ENCODE measurements around the gene P2RX6. TPM values are rescaled to one million over a fixed set of nuclear protein-coding genes. Genes with fewer than 3 reads are reported as not detected.

Gene P2RX6
- total RNA-seq, 1 experiment from 2014 or later, result 11.3 TPM

GRCh38 chr22:20976291-20976877 is 38.6 kb upstream of the P2RX6 start:
- H3K27ac ChIP-seq, result no peak overlapping the region
- 0 out of 2 replicates have a peak, but pooled peaks cover 3% of the 10 kb centered on the region for H3K9me3 ChIP-seq (replicated peaks)
- H3K4me1 ChIP-seq, result peaks cover 3% of the 10 kb centered on the region; the same call in 1 of the 2 replicates
- H3K27me3 ChIP-seq, result no peaks in the 10 kb centered on the region
- no peaks in the 10 kb centered on the region for H3K36me3 ChIP-seq
- no peak overlapping the region for H3K4me3 ChIP-seq
- no peak for DNase-seq

DNA sequence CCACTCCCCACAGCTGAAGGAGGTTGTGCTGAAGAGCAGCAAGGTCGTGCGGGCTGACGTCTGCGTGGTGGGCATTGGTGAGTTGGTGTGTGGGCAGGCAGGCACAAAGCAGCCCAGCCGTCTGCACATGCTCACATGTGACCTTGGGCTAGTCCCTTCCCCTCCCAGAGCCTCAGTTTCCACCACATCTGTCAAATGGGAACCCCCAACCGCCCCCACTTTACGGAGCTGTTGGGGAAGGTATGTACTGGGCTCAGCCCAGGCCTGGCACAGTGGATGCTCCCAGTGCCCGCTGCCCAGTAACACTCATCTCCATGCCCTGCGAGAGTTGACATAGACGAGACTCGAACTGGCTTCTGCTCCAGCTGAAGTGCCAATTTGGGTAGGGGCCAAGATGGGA is 37.9 kb upstream of the P2RX6 start:
- 0 out of 2 replicates have a peak, but pooled peaks cover 3% of the 10 kb centered on the region for H3K9me3 ChIP-seq (replicated peaks)
- DNase-seq, result no peak
- H3K36me3 ChIP-seq, result no peaks in the 10 kb centered on the region
- H3K27me3 ChIP-seq, result no peaks in the 10 kb centered on the region
- no peak overlapping the region for H3K27ac ChIP-seq
- no peak overlapping the region for H3K4me3 ChIP-seq
- peaks cover 3% of the 10 kb centered on the region; the same call in 1 of the 2 replicates for H3K4me1 ChIP-seq

DNA sequence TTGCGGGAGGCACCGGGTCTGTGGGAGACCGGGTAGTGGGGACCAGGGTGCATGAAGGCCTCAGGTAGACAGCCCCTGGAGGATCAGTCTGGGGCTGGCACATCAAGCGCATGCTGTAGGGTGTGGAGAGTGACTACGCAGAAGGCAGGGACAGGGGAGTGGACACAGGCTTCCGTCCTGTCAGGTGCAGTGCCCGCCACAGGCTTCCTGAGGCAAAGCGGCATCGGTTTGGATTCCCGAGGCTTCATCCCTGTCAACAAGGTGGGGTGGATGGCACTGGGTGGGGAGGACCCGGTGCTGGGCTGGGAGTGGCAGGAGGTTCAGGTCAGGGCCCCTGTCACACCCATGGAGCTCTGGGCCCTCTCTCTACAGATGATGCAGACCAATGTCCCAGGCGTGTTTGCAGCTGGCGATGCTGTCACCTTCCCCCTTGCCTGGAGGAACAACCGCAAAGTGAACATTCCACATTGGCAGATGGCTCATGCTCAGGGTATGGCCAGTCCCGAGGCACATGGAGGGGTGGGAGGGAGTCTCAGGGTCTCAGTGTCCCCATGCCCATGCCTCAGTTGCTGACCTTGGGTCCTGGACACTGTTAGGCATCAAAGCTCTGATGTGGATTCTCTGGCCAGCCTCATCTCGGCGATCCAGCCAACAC is 37.3 kb upstream of the P2RX6 start:
- H3K4me3 ChIP-seq, result no peak overlapping the region
- H3K27ac ChIP-seq, result no peak overlapping the region
- no peaks in the 10 kb centered on the region for H3K36me3 ChIP-seq
- H3K4me1 ChIP-seq, result peaks cover 3% of the 10 kb centered on the region; the same call in 1 of the 2 replicates
- DNase-seq, result no peak
- H3K27me3 ChIP-seq, result no peaks in the 10 kb centered on the region
- 0 out of 2 replicates have a peak, but pooled peaks cover 3% of the 10 kb centered on the region for H3K9me3 ChIP-seq (replicated peaks)

DNA sequence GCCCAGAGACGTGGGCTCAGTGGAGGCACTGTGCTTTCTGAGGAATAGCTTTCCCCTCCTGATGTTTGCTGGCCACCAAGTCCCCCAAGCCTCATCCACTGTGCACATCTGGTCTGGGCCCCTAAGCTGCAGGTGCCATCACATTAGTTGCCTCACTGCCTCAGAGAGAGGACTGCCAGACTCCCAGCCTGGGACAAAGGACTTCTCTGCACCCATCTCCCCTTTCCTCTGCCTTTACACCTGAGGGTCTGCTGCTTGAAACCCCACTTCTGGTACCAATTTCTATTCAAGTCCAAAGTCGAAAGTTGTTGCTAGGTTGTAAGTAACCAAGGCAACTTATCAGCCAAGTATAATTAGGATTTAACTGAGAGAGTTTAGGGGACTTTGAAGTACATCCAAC is 36.5 kb upstream of the P2RX6 start:
- DNase-seq, result no peak
- Histone ChIP-seq H3K36me3 (no peaks in the 10 kb centered on the region), H3K4me3 (no peak overlapping the region), H3K27me3 (no peaks in the 10 kb centered on the region), H3K9me3 (replicated peaks) (0 out of 2 replicates have a peak, but pooled peaks cover 3% of the 10 kb centered on the region), H3K4me1 (peaks cover 3% of the 10 kb centered on the region; the same call in 1 of the 2 replicates), H3K27ac (no peak overlapping the region)

- Histone ChIP-seq H3K4me1 (peaks cover 3% of the 10 kb centered on the region; the same call in 1 of the 2 replicates), H3K9me3 (replicated peaks) (0 out of 2 replicates have a peak, but pooled peaks cover 3% of the 10 kb centered on the region), H3K27ac (no peak overlapping the region), H3K4me3 (no peak overlapping the region), H3K36me3 (no peaks in the 10 kb centered on the region), H3K27me3 (no peaks in the 10 kb centered on the region)
- no peak for DNase-seq
These were observed 35.6 kb upstream of the P2RX6 start for GRCh38 chr22:20979243-20979809.

DNA sequence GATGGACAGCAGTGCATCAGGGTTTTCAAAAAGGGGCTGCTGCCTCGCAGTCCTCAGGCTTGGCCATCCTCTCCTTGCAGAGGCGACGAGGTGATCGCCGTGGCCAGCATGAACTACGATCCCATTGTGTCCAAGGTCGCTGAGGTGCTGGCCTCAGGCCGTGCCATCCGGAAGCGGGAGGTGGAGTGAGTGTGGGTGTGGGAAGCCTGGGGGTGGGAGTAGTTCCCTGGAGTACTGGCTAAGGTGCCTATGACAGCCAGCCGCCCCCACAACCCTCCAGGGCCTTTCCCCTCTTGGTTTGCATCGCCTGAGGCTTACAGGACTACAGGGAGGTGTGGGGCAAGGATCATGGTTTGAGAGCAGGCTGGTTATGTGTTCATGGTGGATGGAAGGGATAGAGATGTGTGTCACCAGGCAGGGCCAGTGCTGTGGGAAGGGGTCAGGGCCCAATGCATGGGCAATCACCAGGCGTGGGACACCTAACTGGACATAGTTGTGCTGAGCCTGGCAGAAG is 35.0 kb upstream of the P2RX6 start:
- no peak overlapping the region for H3K4me3 ChIP-seq
- H3K36me3 ChIP-seq, result no peaks in the 10 kb centered on the region
- no peaks in the 10 kb centered on the region for H3K27me3 ChIP-seq
- H3K9me3 ChIP-seq (replicated peaks), result 0 out of 2 replicates have a peak, but pooled peaks cover 3% of the 10 kb centered on the region
- DNase-seq, result no peak
- peaks cover 3% of the 10 kb centered on the region; the same call in 1 of the 2 replicates for H3K4me1 ChIP-seq
- no peak overlapping the region for H3K27ac ChIP-seq

DNA sequence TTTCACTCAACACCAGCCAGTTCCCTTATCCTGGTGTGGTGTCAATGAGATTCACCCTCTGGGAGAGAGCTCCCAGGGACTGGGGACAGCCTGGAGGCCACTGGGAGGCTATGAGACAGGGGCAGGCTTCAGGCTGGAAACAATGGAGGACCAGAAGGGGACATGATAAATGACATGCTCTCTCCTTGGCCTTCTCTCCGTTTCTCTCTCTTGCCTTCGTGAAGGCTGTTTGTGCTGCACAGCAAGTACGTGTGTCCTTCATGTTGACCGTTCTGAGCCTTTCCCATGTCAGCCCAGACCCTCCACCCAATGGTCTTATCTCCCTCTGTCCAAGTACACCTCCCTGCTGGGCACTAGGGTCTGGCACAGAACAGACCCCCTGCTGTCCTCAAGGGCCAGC is 34.4 kb upstream of the P2RX6 start:
- Histone ChIP-seq H3K27me3 (no peaks in the 10 kb centered on the region), H3K4me1 (peaks cover 3% of the 10 kb centered on the region; the same call in 1 of the 2 replicates), H3K4me3 (no peak overlapping the region), H3K27ac (no peak overlapping the region), H3K9me3 (replicated peaks) (0 out of 2 replicates have a peak, but pooled peaks cover 3% of the 10 kb centered on the region), H3K36me3 (no peaks in the 10 kb centered on the region)
- DNase-seq, result no peak

GRCh38 chr22:20980938-20981722 is 33.8 kb upstream of the P2RX6 start:
- no peak for DNase-seq
- H3K27me3 ChIP-seq, result no peaks in the 10 kb centered on the region
- H3K27ac ChIP-seq, result peak overlapping the region; percentile 83
- peaks cover 3% of the 10 kb centered on the region; the same call in 1 of the 2 replicates for H3K4me1 ChIP-seq
- 0 out of 2 replicates have a peak, but pooled peaks cover 3% of the 10 kb centered on the region for H3K9me3 ChIP-seq (replicated peaks)
- peak overlapping the region; percentile 79 for H3K4me3 ChIP-seq
- no peaks in the 10 kb centered on the region for H3K36me3 ChIP-seq

DNA sequence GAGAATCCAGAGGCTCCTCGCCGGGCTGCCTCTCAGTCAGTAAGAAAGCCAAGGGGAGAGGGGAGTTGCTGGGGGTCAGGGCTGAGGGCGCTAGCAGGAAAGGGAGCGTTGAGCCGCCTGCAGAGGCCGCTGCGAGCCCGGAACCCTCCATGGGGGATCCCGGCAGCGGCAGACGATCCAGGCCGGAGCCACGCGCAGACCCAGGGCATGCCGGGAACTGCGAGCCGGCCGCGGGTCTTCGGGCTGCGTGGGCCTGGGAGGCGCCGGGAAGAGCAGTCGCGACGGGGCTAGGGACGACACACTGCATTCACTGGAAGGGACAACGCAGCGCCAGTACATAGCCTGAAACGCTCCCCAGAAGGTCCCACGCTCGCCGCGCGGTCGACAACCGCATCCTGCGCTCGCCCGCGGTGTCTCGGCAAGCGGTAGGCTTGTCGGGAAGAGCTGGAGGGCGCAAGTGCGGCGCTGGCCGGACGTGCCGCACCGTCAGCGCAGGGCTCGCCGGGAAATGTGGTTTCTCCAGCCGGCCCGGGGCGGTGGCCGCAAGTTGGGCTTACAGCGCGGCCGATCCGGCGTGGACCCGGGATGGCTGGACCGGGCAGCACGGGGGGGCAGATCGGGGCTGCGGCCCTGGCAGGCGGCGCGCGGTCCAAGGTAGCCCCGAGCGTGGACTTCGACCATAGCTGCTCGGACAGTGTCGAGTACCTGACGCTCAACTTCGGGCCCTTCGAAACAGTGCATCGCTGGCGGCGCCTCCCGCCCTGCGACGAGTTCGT is 33.0 kb upstream of the P2RX6 start, which contains the start of gene LZTR1:
LZTR1 (plus strand) TSS at position 511 of the 776 bp plus-strand sequence; CDS start at position 586, 75 bp downstream.
- 0 out of 2 replicates have a peak, but pooled peaks cover 4% of the 10 kb centered on the region for H3K36me3 ChIP-seq
- H3K9me3 ChIP-seq (replicated peaks), result 0 out of 2 replicates have a peak, but pooled peaks cover 3% of the 10 kb centered on the region
- H3K4me1 ChIP-seq, result peaks cover 3% of the 10 kb centered on the region; the same call in 1 of the 2 replicates
- H3K27me3 ChIP-seq, result no peaks in the 10 kb centered on the region
- H3K27ac ChIP-seq, result peak within 1 kb of the TSS; percentile 83
- DNase-seq, result peak; percentile 83 to 85
- peak within 1 kb of the TSS; percentile 79 for H3K4me3 ChIP-seq

GRCh38 chr22:20982563-20982882 is 32.4 kb upstream of the P2RX6 start:
- 0 out of 2 replicates have a peak, but pooled peaks cover 4% of the 10 kb centered on the region for H3K36me3 ChIP-seq
- peaks cover 3% of the 10 kb centered on the region; the same call in 1 of the 2 replicates for H3K4me1 ChIP-seq
- DNase-seq, result no peak
- H3K27ac ChIP-seq, result peak overlapping the region; percentile 83
- no peaks in the 10 kb centered on the region for H3K27me3 ChIP-seq
- 0 out of 2 replicates have a peak, but pooled peaks cover 3% of the 10 kb centered on the region for H3K9me3 ChIP-seq (replicated peaks)
- peak overlapping the region; percentile 79 for H3K4me3 ChIP-seq

DNA sequence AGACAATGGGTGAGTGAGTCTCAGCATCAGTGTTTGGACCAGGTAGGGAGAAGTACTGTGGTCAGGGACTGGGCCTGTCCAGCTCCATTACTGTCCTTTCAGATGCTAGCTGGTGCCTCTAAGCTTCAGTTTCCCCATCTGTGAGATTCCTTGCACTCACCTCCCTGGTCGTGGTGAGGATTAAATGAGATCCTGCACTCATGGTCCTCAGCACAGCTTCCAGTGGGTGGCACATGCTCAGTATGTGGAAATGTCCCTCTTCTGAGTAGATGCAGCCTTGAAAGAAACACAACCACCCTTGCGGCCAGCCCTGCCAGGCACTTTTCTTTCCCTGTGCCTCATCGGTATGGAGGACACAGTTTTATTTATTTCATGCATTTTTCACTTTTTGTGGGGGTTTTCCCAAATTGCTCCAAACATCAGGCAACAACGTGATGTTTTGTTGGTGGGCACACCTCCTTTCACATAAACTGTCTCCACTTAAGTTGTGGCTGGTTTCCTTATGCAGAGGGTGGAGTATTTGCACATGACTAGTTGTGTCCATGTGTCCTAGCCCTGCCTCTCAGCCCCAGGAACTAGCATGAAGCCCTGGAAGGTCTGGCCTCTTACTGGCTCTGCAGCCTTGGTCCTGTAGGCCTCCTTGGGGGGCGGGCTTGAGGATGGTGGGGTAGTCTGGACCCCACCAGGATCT is 31.7 kb upstream of the P2RX6 start:
- Histone ChIP-seq H3K27ac (no peak overlapping the region), H3K9me3 (replicated peaks) (0 out of 2 replicates have a peak, but pooled peaks cover 3% of the 10 kb centered on the region), H3K36me3 (0 out of 2 replicates have a peak, but pooled peaks cover 4% of the 10 kb centered on the region), H3K4me3 (peak overlapping the region; percentile 79), H3K27me3 (no peaks in the 10 kb centered on the region), H3K4me1 (peaks cover 3% of the 10 kb centered on the region; the same call in 1 of the 2 replicates)
- DNase-seq, result no peak

DNA sequence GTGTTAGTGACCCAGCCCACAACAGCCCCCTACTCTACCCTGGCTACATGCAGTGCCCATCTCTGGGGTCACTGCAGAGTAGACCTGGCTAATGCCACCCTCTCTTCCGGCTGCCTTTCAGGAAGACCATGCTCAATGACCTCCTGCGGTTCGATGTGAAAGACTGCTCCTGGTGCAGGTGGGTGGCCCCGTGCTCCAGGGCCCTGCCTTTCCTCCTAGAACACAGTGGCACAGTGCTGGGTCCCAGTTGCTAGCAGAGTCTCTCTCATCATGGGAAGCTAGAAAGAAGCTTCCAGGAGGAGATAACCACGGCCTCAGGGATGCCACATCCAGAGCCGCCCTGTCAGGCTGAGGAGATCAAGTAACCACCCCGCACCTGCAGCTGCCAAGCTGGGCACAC is 29.2 kb upstream of the P2RX6 start:
- H3K27ac ChIP-seq, result no peak overlapping the region
- no peak overlapping the region for H3K4me3 ChIP-seq
- H3K4me1 ChIP-seq, result peaks cover 3% of the 10 kb centered on the region; the same call in 1 of the 2 replicates
- H3K36me3 ChIP-seq, result 0 out of 2 replicates have a peak, but pooled peaks cover 4% of the 10 kb centered on the region
- no peaks in the 10 kb centered on the region for H3K9me3 ChIP-seq (replicated peaks)
- DNase-seq, result no peak
- no peaks in the 10 kb centered on the region for H3K27me3 ChIP-seq

DNA sequence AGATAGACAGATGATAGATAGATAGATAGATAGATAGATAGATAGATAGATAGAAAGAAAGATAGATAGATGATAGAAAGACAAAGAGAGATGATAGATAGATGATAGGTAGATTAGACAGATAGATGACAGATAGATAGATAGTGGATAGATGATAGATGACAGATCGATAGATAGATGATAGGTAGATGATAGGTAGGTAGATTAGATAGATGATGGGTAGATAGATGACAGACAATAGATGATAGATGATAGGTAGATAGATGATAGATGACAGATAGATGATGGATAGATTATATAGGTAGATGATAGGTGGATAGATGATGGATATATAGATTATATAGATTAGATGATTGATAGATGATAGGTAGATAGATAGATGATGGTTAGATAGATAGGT is 28.6 kb upstream of the P2RX6 start:
- Histone ChIP-seq H3K36me3 (0 out of 2 replicates have a peak, but pooled peaks cover 4% of the 10 kb centered on the region), H3K9me3 (replicated peaks) (no peaks in the 10 kb centered on the region)

More for the DNA sequence above, 28.6 kb upstream of the P2RX6 start:
- Histone ChIP-seq H3K27me3 (no peaks in the 10 kb centered on the region), H3K4me3 (no peak overlapping the region), H3K4me1 (no peaks in the 10 kb centered on the region; the same call in 1 of the 2 replicates), H3K27ac (no peak overlapping the region)
- DNase-seq, result no peak

Measured in SJCRH30 (cell line).